Parietal lobe (tissue), 2 donors: ENCODE measurements around the gene MCC. TPM values are rescaled to one million over a fixed set of nuclear protein-coding genes. Genes with fewer than 3 reads are reported as not detected.

Source experiments
- small RNA-seq: library from RNA; depleted of rRNA; stranded (forward); fragments of <200 nt; gene quantifications from one replicate; pipeline ENCODE3, GENCODE V24; 2014; ENCODE audit warnings: low replicate concordance
- total RNA-seq: library from RNA; depleted of rRNA; stranded (reverse); fragments of >200 nt; gene quantifications from one replicate; pipeline ENCODE4 v1.2.3, GENCODE V29; 2014

The MCC gene
- 11.0 TPM for total RNA-seq

DNA sequence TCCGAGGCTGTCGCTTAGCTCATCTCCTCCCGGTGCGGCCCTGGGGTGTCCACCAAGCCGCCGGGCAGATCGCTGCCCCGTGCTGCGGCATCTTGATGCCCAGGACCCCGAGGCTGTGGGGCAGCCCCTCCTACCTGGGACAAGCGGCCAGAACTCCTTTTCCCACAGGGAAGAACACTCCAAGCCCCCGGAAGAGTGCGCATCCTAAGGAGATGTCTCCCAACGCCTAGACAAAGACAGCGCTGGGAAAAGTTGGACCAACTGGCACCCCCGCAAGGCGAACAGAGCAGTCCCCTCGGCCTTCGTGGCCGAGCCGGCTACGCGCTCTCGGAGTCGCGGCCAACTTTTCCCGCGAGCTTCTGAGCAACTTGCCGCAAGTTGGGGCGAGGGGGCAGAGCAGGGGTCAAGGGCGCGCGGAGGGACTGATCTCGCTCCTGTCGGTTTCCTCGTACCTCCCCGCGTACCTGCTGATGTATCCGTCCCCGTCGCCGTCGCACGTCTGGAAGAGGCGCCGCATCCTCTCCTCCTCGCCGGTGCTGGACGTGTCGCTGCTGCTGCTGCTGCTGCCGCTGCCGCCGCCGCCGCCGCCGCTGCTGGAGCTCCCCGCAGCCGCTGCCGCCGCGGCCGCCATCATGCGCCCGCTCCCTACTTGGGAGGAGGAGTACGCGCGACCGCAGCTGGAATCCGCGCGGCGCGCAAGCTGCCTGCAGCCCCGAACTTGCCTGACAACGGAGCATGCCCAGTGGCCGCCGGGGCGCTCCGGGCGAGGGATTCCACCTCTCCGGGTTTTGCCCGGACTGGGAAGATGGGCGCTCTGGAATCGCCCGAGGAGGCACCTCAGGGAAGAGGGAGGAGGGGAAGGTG lies at the start of gene MCC:
Gene MCC, minus strand, starts transcription at position 673 of the 864 bp plus-strand sequence.

GRCh38 chr5:113513384-113514288 lies 25.4 kb upstream of the MCC start, which contains the start of gene YTHDC2:
TSS of gene YTHDC2 (plus strand) at chr5:113513694. CDS start at chr5:113513896, 202 bp downstream.

DNA sequence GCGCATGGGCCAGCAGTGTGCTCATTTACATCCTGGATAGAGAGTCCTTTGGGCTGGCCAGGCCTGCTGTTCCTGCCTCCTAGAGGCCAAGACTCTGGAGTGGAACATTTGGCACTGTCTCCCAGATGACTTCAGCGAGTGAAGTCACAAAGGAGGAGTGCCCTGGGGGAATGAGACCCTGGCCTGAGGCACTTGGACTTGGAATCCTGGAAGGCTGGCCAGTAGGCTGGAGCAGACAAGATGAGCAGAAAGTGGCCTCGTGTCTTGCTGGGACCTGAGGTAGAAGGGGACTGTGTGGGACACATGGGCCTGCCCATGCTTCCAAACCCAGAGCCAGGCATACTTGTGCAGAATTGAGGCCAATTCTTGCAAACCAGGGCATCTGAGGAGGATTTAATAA lies 53.4 kb downstream of the MCC start, which contains the start of gene TSSK1B:
Gene TSSK1B, minus strand, starts transcription at position 101 of the 400 bp plus-strand sequence. CDS start 150 bp downstream, outside the sequence.

GRCh38 chr5:112976432-112977309 lies 511.6 kb downstream of the MCC start, which contains the start of gene DCP2:
TSS of gene DCP2 (plus strand) at chr5:112976798. CDS start at chr5:112976934, 136 bp downstream.

Small RNA genes within 50 kb of the gene (small RNA-seq; reads per million reads assigned to genes)
- not detected for gene RNU4ATAC13P

Other genes with a start within 250 kb of the MCC start
- 0.31 TPM for gene TSSK1B, start 53.5 kb downstream of the MCC start, total RNA-seq
- 100 TPM for gene YTHDC2, start 25.2 kb upstream of the MCC start, total RNA-seq